ENCODE measurements around the gene GJA4. TPM values are rescaled to one million over a fixed set of nuclear protein-coding genes. Genes with fewer than 3 reads are reported as not detected.

Gene GJA4
- total and polyA plus RNA-seq, 2 donors (not counting 3 experiments of a cell fraction or from before 2014, with no cell fraction given) = 22.1 to 175 TPM

GRCh38 chr1:34843392-34844251 lies 50.8 kb downstream of the GJA4 start:
- Histone ChIP-seq H3K4me1 (ENCODE audit: control insufficient read depth, extremely low read depth, insufficient read depth, low read length) (peaks cover 30% of the 10 kb centered on the region), H3K9me1 (replicated peaks; ENCODE audit: control insufficient read depth, extremely low read depth, insufficient read depth, low read length) (no peaks in the 10 kb centered on the region), H3K27me3 (ENCODE audit: control insufficient read depth in 2 of 2, insufficient read depth in 2 of 2, low read length in 2 of 2) (no peaks in the 10 kb centered on the region), H3K27ac (ENCODE audit: insufficient read depth, low read depth, low read length) (peak overlapping the region; percentile 73), H3K9me3 (replicated peaks; ENCODE audit: control insufficient read depth, insufficient read depth, low read length) (no peaks in the 10 kb centered on the region), H3K79me2 (ENCODE audit: control insufficient read depth, insufficient read depth, low read length) (no peaks in the 10 kb centered on the region), H3K9ac (replicated peaks; ENCODE audit: extremely low read depth, insufficient read depth, low read length) (peak overlapping the region; percentile 10), H3K36me3 (ENCODE audit: control insufficient read depth in 2 of 2, extremely low read depth in 1 of 2, insufficient read depth in 2 of 2, low read length in 2 of 2) (no peaks in the 10 kb centered on the region), H3K4me2 (ENCODE audit: insufficient read depth, low read length) (peak overlapping the region; percentile 48), H3K4me3 (replicated peaks in 1 of 3; ENCODE audit: insufficient read depth in 1 of 3, low read depth in 1 of 3, low read length in 3 of 3) (peak overlapping the region in 1 of 3 experiments; percentile 12), H2AFZ (ENCODE audit: low read depth, low read length) (no peak overlapping the region), H4K20me1 (replicated peaks; ENCODE audit: control insufficient read depth, extremely low read depth, insufficient read depth, low read length) (no peaks in the 10 kb centered on the region)
- POLR2A ChIA-PET = no interaction called here
- FAIRE-seq = no peak
- TSS peak; percentile 94 for BruUV-seq (replicated peaks)
- peak; percentile 84 for DNase-seq (ENCODE audit: low read depth, low spot score)
- TF ChIP-seq MAX (IDR thresholded peaks at IDR 0.05; ENCODE audit: insufficient read depth, insufficient read length) (no peak), POLR2AphosphoS5 (IDR thresholded peaks at IDR 0.05; ENCODE audit: insufficient read depth, low read depth, low read length) (no peak), JUN (IDR thresholded peaks at IDR 0.05; ENCODE audit: borderline replicate concordance, insufficient read depth, insufficient read length, low read depth) (no peak), GATA2 (IDR thresholded peaks at IDR 0.05; ENCODE audit: insufficient read depth, insufficient read length, low read depth, low read length) (peak; percentile 60), POLR2A (IDR thresholded peaks at IDR 0.05; ENCODE audit: low read depth, low read length) (no peak), CTCF (IDR thresholded peaks at IDR 0.05; ENCODE audit: extremely low read depth in 1 of 2, insufficient read depth in 1 of 2, low read depth in 1 of 2, low read length in 2 of 2) (no peak)
- CTCF ChIA-PET = interaction anchor here (1.5 to 3.7 kb wide), 4 partner anchors 9 to 57 kb away, joined by 7 to 49 read pairs (median 9); partner anchors contain the start of gene SMIM12
- dilution Hi-C loops (cut with MboI; ENCODE audit: extremely low pct_ligation_motif_present, low sequenced_read_pairs) = no loop called here
- intact Hi-C loops (cut with micrococcal nuclease) = loop anchor here (1.0 kb wide), 3 partner anchors 8 to 18 kb away; no protein-coding TSS in a partner anchor
